ENCODE data around the gene MUC5B.

GRCh38 chr11:1175461-1176223 is 47.2 kb upstream of the MUC5B start:
- TF ChIP-seq, protein P1, sequence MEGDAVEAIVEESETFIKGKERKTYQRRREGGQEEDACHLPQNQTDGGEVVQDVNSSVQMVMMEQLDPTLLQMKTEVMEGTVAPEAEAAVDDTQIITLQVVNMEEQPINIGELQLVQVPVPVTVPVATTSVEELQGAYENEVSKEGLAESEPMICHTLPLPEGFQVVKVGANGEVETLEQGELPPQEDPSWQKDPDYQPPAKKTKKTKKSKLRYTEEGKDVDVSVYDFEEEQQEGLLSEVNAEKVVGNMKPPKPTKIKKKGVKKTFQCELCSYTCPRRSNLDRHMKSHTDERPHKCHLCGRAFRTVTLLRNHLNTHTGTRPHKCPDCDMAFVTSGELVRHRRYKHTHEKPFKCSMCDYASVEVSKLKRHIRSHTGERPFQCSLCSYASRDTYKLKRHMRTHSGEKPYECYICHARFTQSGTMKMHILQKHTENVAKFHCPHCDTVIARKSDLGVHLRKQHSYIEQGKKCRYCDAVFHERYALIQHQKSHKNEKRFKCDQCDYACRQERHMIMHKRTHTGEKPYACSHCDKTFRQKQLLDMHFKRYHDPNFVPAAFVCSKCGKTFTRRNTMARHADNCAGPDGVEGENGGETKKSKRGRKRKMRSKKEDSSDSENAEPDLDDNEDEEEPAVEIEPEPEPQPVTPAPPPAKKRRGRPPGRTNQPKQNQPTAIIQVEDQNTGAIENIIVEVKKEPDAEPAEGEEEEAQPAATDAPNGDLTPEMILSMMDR (conservative IDR thresholded peaks at IDR 0.05; ENCODE audit: low read depth, low read length), result no peak
- no peak for TF ChIP-seq EZH2phosphoT487 (IDR thresholded peaks at IDR 0.05; ENCODE audit: borderline replicate concordance, low read length)
- no peak for TF ChIP-seq EZH2 (IDR thresholded peaks at IDR 0.05; ENCODE audit: low read length, unreplicated experiment)

Measured in PC-3 (cell line).